ENCODE measurements around the gene KCNK1. TPM values are rescaled to one million over a fixed set of nuclear protein-coding genes. Genes with fewer than 3 reads are reported as not detected.

KCNK1 gene
- total RNA-seq, 4 donors from 2014 or later: 0.20 to 0.49 TPM; not detected in 2

GRCh38 chr1:233704898-233705723, 91.2 kb downstream of the KCNK1 start:
- intact Hi-C loops (cut with DNase I; ENCODE audit: low total_unique reads): no loop called here

GRCh38 chr1:233707153-233707879, 93.4 kb downstream of the KCNK1 start:
- Histone ChIP-seq H3K36me3 (no peaks in the 10 kb centered on the region), H3K4me1 (no peaks in the 10 kb centered on the region), H3K9me3 (no peaks in the 10 kb centered on the region), H3K27ac (no peak overlapping the region), H3K27me3 (no peaks in the 10 kb centered on the region), H3K4me3 (no peak overlapping the region)
- no peak for ATAC-seq
- in situ Hi-C loops (cut with MboI; ENCODE audit: low sequenced_read_pairs in 4 of 4) (no loop called here), intact Hi-C loops (cut with DNase I; ENCODE audit: low total_unique reads) (no loop called here)
- TF ChIP-seq CTCF (IDR thresholded peaks at IDR 0.05 in 4 of 5, conservative IDR thresholded peaks at IDR 0.05 in 1 of 5) (no peak), POLR2A (IDR thresholded peaks at IDR 0.05) (no peak)
- no peak for DNase-seq

More at GRCh38 chr1:233704898-233705723, 91.2 kb downstream of the KCNK1 start:
- no peak for TF ChIP-seq CTCF (IDR thresholded peaks at IDR 0.05 in 4 of 5, conservative IDR thresholded peaks at IDR 0.05 in 1 of 5)
- TF ChIP-seq POLR2A (IDR thresholded peaks at IDR 0.05): no peak
- H3K4me3 ChIP-seq: no peak overlapping the region
- no peak for DNase-seq
- no peak for ATAC-seq
- no peaks in the 10 kb centered on the region for H3K4me1 ChIP-seq
- H3K27me3 ChIP-seq: peaks cover 0 to 2% (median 0%) of the 10 kb centered on the region in 3 donors
- no peaks in the 10 kb centered on the region for H3K9me3 ChIP-seq
- in situ Hi-C loops (cut with MboI; ENCODE audit: low sequenced_read_pairs in 4 of 4): no loop called here
- H3K27ac ChIP-seq: no peak overlapping the region
- no peaks in the 10 kb centered on the region for H3K36me3 ChIP-seq

GRCh38 chr1:233707880-233708815, 94.2 kb downstream of the KCNK1 start:
- Histone ChIP-seq H3K27me3 (no peaks in the 10 kb centered on the region), H3K36me3 (no peaks in the 10 kb centered on the region), H3K4me3 (no peak overlapping the region), H3K4me1 (no peaks in the 10 kb centered on the region), H3K27ac (no peak overlapping the region), H3K9me3 (no peaks in the 10 kb centered on the region)
- TF ChIP-seq POLR2A (IDR thresholded peaks at IDR 0.05) (no peak), CTCF (IDR thresholded peaks at IDR 0.05 in 4 of 5, conservative IDR thresholded peaks at IDR 0.05 in 1 of 5) (no peak)
- in situ Hi-C loops (cut with MboI; ENCODE audit: low sequenced_read_pairs in 4 of 4): no loop called here
- DNase-seq: no peak
- intact Hi-C loops (cut with DNase I; ENCODE audit: low total_unique reads): no loop called here
- no peak for ATAC-seq

GRCh38 chr1:233710031-233710430, 96.1 kb downstream of the KCNK1 start:
- DNase-seq (no peak), ATAC-seq (no peak)
- no peaks in the 10 kb centered on the region for H3K27me3 ChIP-seq
- no peaks in the 10 kb centered on the region for H3K9me3 ChIP-seq
- TF ChIP-seq POLR2A (IDR thresholded peaks at IDR 0.05) (no peak), CTCF (IDR thresholded peaks at IDR 0.05 in 4 of 5, conservative IDR thresholded peaks at IDR 0.05 in 1 of 5) (no peak)
- intact Hi-C loops (cut with DNase I; ENCODE audit: low total_unique reads) (no loop called here), in situ Hi-C loops (cut with MboI; ENCODE audit: low sequenced_read_pairs in 4 of 4) (no loop called here)
- no peak overlapping the region for H3K4me3 ChIP-seq
- H3K27ac ChIP-seq: no peak overlapping the region
- H3K4me1 ChIP-seq: no peaks in the 10 kb centered on the region
- no peaks in the 10 kb centered on the region for H3K36me3 ChIP-seq
